ENCODE measurements around the gene FAM186B. TPM values are rescaled to one million over a fixed set of nuclear protein-coding genes. Genes with fewer than 3 reads are reported as not detected.

The FAM186B gene
- total and polyA plus RNA-seq, 2 of the 13 experiments (the other 11 are each of a cell fraction or from before 2014, with no cell fraction given): 0.07 to 0.20 TPM

GRCh38 chr12:49626836-49627235, 21.4 kb upstream of the FAM186B start:
- POLR2A ChIA-PET: no interaction called here
- H3K9me3 ChIP-seq (ENCODE audit: low read length): no peaks in the 10 kb centered on the region
- intact Hi-C loops (cut with micrococcal nuclease; ENCODE audit: unreplicated experiment): no loop called here
- no peaks in the 10 kb centered on the region for H3K36me3 ChIP-seq (replicated peaks in 1 of 2; ENCODE audit: control insufficient read depth in 1 of 2, insufficient read depth in 2 of 2, low read length in 2 of 2)
- BruUV-seq (replicated peaks): no TSS peak
- no peak overlapping the region for H3K4me2 ChIP-seq (ENCODE audit: low read depth, low read length)
- DNase-seq (ENCODE audit: low spot score) (no peak), ATAC-seq (no peak), FAIRE-seq (no peak)
- no peaks in the 10 kb centered on the region for H4K20me1 ChIP-seq (ENCODE audit: insufficient read depth, low read length)
- in situ Hi-C loops (cut with HindIII; ENCODE audit: extremely low pct_ligation_motif_present, low pct_unique_long_range_greater_than_20kb): no loop called here
- peaks cover 18% of the 10 kb centered on the region for H3K4me1 ChIP-seq (ENCODE audit: insufficient read depth, low read length)
- H2AFZ ChIP-seq (ENCODE audit: low read length): no peak overlapping the region
- no peak overlapping the region for H3K27ac ChIP-seq (ENCODE audit: extremely low read length, insufficient read depth, low read length)
- WGBS (ENCODE audit: low lambda C conversion rate): 84% methylated on average over 1 of the region's 1 CpG
- TF ChIP-seq SP1 (IDR thresholded peaks at IDR 0.05): no peak
- no peak for TF ChIP-seq SP1 (CRISPR knock-in tag; IDR thresholded peaks at IDR 0.05)
- TF ChIP-seq, protein P1, sequence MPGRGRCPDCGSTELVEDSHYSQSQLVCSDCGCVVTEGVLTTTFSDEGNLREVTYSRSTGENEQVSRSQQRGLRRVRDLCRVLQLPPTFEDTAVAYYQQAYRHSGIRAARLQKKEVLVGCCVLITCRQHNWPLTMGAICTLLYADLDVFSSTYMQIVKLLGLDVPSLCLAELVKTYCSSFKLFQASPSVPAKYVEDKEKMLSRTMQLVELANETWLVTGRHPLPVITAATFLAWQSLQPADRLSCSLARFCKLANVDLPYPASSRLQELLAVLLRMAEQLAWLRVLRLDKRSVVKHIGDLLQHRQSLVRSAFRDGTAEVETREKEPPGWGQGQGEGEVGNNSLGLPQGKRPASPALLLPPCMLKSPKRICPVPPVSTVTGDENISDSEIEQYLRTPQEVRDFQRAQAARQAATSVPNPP (CRISPR knock-in tag; IDR thresholded peaks at IDR 0.05): no peak
- TF ChIP-seq AGO1 (IDR thresholded peaks at IDR 0.05; ENCODE audit: low read depth, low read length, poor library complexity, severe bottlenecking): no peak
- no peak for TF ChIP-seq E2F5 (CRISPR knock-in tag; conservative IDR thresholded peaks at IDR 0.05)
- TF ChIP-seq, protein P2, sequence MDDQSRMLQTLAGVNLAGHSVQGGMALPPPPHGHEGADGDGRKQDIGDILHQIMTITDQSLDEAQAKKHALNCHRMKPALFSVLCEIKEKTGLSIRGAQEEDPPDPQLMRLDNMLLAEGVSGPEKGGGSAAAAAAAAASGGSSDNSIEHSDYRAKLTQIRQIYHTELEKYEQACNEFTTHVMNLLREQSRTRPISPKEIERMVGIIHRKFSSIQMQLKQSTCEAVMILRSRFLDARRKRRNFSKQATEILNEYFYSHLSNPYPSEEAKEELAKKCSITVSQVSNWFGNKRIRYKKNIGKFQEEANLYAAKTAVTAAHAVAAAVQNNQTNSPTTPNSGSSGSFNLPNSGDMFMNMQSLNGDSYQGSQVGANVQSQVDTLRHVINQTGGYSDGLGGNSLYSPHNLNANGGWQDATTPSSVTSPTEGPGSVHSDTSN (CRISPR knock-in tag; IDR thresholded peaks at IDR 0.05; ENCODE audit: borderline replicate concordance): no peak
- TF ChIP-seq RBM39 (IDR thresholded peaks at IDR 0.05; ENCODE audit: low read depth, low read length, poor library complexity, severe bottlenecking): no peak
- TF ChIP-seq, protein P3, sequence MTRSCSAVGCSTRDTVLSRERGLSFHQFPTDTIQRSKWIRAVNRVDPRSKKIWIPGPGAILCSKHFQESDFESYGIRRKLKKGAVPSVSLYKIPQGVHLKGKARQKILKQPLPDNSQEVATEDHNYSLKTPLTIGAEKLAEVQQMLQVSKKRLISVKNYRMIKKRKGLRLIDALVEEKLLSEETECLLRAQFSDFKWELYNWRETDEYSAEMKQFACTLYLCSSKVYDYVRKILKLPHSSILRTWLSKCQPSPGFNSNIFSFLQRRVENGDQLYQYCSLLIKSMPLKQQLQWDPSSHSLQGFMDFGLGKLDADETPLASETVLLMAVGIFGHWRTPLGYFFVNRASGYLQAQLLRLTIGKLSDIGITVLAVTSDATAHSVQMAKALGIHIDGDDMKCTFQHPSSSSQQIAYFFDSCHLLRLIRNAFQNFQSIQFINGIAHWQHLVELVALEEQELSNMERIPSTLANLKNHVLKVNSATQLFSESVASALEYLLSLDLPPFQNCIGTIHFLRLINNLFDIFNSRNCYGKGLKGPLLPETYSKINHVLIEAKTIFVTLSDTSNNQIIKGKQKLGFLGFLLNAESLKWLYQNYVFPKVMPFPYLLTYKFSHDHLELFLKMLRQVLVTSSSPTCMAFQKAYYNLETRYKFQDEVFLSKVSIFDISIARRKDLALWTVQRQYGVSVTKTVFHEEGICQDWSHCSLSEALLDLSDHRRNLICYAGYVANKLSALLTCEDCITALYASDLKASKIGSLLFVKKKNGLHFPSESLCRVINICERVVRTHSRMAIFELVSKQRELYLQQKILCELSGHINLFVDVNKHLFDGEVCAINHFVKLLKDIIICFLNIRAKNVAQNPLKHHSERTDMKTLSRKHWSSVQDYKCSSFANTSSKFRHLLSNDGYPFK (CRISPR knock-in tag; IDR thresholded peaks at IDR 0.05; ENCODE audit: borderline replicate concordance): no peak
- TF ChIP-seq GPN1 (CRISPR knock-in tag; IDR thresholded peaks at IDR 0.05; ENCODE audit: borderline replicate concordance): no peak
- TF ChIP-seq DNMT3B (CRISPR knock-in tag; conservative IDR thresholded peaks at IDR 0.05): no peak
- no peak for TF ChIP-seq TCF7L2 (IDR thresholded peaks at IDR 0.05; ENCODE audit: low read depth, low read length)
- TF ChIP-seq DMAP1 (CRISPR knock-in tag; IDR thresholded peaks at IDR 0.05): no peak
- H3K79me2 ChIP-seq (ENCODE audit: insufficient read depth, low read length): no peaks in the 10 kb centered on the region
- H3K27me3 ChIP-seq (ENCODE audit: control insufficient read depth in 1 of 2, insufficient read depth in 2 of 2, low read length in 2 of 2): no peaks in the 10 kb centered on the region
- CTCF ChIA-PET (ENCODE audit: low intra/inter-chr PET ratio, low total read pairs): no interaction called here
- no peak overlapping the region for H3K9ac ChIP-seq (ENCODE audit: insufficient read depth, low read depth, low read length)
- no peak overlapping the region for H3K4me3 ChIP-seq (replicated peaks in 1 of 3; ENCODE audit: insufficient read depth in 1 of 3, low read depth in 2 of 3, low read length in 3 of 3)
